Ovary (tissue), 9 donors: ENCODE results near the gene BLVRA. TPM values are rescaled to one million over a fixed set of nuclear protein-coding genes. Genes with fewer than 3 reads are reported as not detected.

ENCODE experiments used
- DNase-seq, 5 donors: peaks; one replicate each; pipeline ENCODE4 v3.0.0-alpha.2; 2019 to 2020
- H3K27ac ChIP-seq, 2 donors: fragments of 200-600 bp; one replicate each; pipeline versions ENCODE4 v1.5.1 to v1.8.0; 2019 to 2022
- H3K27me3 ChIP-seq: fragments of 200-600 bp; one replicate; pipeline ENCODE4 v1.8.0; 2022
- H3K36me3 ChIP-seq: fragments of 200-600 bp; sonication (generic); one replicate; pipeline ENCODE4 v1.5.1; 2019
- H3K4me1 ChIP-seq: one replicate; pipeline ENCODE4 v1.8.1; 2013; ENCODE audit warnings: mild to moderate bottlenecking, moderate library complexity; ENCODE audit not compliant: insufficient read depth
- H3K4me3 ChIP-seq: fragments of 200-600 bp; sonication (generic); one replicate; pipeline ENCODE4 v1.5.1; 2017
- H3K9me3 ChIP-seq, 2 donors: fragments of 200-600 bp in 1 of 2; sonication (generic) in 1 of 2; one replicate each; pipeline versions ENCODE4 v1.5.1 to v1.8.1; 2013 to 2019; ENCODE audit warnings: mild to moderate bottlenecking in 1 of 2, moderate library complexity in 1 of 2
- EP300 ChIP-seq: sonication (generic); formaldehyde crosslinking; IDR thresholded peaks from one replicate; pipeline ENCODE4 v1.6.1; 2017; ENCODE audit warnings: antibody characterized with exemption
- POLR2A ChIP-seq: fragments of 450-650 bp; IDR thresholded peaks from one replicate; pipeline ENCODE4 v1.6.1; 2017; ENCODE audit warnings: antibody characterized with exemption, mild to moderate bottlenecking, moderate library complexity
- WGBS, 3 donors: extraction: QIAGEN DNeasy Blood & Tissue Kit in 1 of 3; methylation state at CpG; one replicate each; pipeline versions ENCODE4 v1.1.5 to v1.1.7; 2013 to 2017; 5-methylcytosine and 5-hydroxymethylcytosine counted together
- intact Hi-C, 4 donors: fragments of 100-400 bp; cut with DNase I; formaldehyde crosslinking; loops; one replicate each; pipeline versions ENCODE4 v1.11.0 to v1.15.1; 2022 to 2023
- polyA plus RNA-seq, 2 donors: library from polyadenylated mRNA; stranded (reverse); fragments of 200-250 nt in 1 of 2; fragments of 350-450 nt in 1 of 2; fragmentation: Illumina TruSeq in 1 of 2; extraction: RNeasy Lipid Tissue Mini Kit (QIAGEN cat#74804) in 1 of 2; gene quantifications; one replicate each; pipeline ENCODE4 v1.2.3, GENCODE V29; 2013 to 2014
- total RNA-seq, 7 donors: library from RNA; depleted of rRNA in 2 of 7; stranded (reverse); fragments of >200 nt in 2 of 7; fragmentation: NEBNext Ultra II Directional in 3 of 7; extraction: Animal tissue kit (Norgen Biotek cat#: 25700) in 3 of 7; gene quantifications; one replicate each; pipeline versions ENCODE4 v1.1.0 to v1.2.4, GENCODE V29; 2016 to 2023
- TF ChIP-seq, protein P1 (sequence below), 3 donors: fragments of 450-650 bp in 2 of 3; fragments of 200-600 bp in 1 of 3; IDR thresholded peaks; one replicate each; pipeline versions ENCODE4 v1.5.1 to v1.8.0; 2016 to 2022; ENCODE audit warnings: antibody characterized with exemption in 3 of 3, mild to moderate bottlenecking in 1 of 3
- donor health status: DM: no; HTN: no; CAD: no; lungs with moderate emphysema.
- donor health status: DM: no; HTN: no; CAD: no.
- donor health status: Bipolar disorder and iron deficiency.
- donor health status: DM: yes; HTN: yes; CAD: no.
- donor health status: DM: no; HTN: no; CAD: no.
- donor health status: DM: yes; HTN: yes; CAD: no.

The BLVRA gene
- total and polyA plus RNA-seq, 9 donors: 47.6 to 75.1 (median 65.2) TPM

DNA sequence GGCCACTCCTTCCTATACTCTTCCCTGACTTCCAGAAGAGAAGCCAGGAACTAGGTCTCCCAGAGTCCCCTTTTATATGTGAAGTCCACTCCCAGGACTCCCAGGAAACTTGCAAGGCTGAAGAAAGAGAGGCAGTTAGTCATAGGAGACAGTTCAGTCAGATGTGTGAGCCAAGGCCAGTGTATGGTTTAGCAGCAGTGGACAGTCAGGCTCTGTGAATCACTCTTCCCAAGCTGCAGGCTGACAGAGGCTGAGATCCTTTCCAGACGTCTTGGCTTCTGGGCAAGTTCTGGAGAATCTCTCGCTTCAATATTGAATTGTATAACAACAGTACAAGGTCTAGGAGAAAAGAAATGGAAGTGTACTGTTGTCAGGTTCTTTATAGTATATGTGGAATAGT is 26.9 kb downstream of the BLVRA start:
- Histone ChIP-seq H3K36me3 (no peaks in the 10 kb centered on the region), H3K27ac (no peak overlapping the region), H3K4me3 (no peak overlapping the region), H3K4me1 (peaks cover 3% of the 10 kb centered on the region), H3K27me3 (no peaks in the 10 kb centered on the region), H3K9me3 (no peaks in the 10 kb centered on the region)
- TF ChIP-seq EP300 (no peak), POLR2A (no peak)
- TF ChIP-seq, protein P1, sequence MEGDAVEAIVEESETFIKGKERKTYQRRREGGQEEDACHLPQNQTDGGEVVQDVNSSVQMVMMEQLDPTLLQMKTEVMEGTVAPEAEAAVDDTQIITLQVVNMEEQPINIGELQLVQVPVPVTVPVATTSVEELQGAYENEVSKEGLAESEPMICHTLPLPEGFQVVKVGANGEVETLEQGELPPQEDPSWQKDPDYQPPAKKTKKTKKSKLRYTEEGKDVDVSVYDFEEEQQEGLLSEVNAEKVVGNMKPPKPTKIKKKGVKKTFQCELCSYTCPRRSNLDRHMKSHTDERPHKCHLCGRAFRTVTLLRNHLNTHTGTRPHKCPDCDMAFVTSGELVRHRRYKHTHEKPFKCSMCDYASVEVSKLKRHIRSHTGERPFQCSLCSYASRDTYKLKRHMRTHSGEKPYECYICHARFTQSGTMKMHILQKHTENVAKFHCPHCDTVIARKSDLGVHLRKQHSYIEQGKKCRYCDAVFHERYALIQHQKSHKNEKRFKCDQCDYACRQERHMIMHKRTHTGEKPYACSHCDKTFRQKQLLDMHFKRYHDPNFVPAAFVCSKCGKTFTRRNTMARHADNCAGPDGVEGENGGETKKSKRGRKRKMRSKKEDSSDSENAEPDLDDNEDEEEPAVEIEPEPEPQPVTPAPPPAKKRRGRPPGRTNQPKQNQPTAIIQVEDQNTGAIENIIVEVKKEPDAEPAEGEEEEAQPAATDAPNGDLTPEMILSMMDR (IDR thresholded peaks at IDR 0.05): no peak
- intact Hi-C loops: no loop called here
- peak; percentile 52 to 74 (median 64) for DNase-seq
- WGBS, 3 donors: 9 to 23% (median 13%) methylated on average over 2 of the region's 2 CpGs

DNA sequence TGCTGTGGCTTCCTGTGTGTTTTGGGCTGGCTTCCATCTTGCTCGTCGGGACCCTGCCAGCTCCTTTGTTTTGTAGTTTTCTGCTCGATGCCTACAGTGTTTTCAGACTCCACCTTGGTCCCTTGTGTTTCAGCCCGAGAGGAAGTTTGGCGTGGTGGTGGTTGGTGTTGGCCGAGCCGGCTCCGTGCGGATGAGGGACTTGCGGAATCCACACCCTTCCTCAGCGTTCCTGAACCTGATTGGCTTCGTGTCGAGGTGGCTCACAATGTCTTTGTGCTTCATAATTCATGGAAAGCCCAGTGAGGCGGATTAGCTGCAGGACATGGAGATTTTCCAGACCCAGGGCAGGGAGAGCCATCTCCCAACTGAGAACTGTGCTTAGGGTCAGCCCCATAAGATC is 29.3 kb downstream of the BLVRA start:
- 90 to 96% (median 91%) methylated on average over 14 of the region's 14 CpGs for WGBS, 3 donors
- H3K36me3 ChIP-seq: no peaks in the 10 kb centered on the region
- no peaks in the 10 kb centered on the region for H3K9me3 ChIP-seq
- peaks cover 3% of the 10 kb centered on the region for H3K4me1 ChIP-seq
- no peak overlapping the region for H3K27ac ChIP-seq
- DNase-seq: no peak
- intact Hi-C loops: no loop called here
- H3K27me3 ChIP-seq: no peaks in the 10 kb centered on the region
- no peak overlapping the region for H3K4me3 ChIP-seq
- TF ChIP-seq EP300 (no peak), POLR2A (no peak)

DNA sequence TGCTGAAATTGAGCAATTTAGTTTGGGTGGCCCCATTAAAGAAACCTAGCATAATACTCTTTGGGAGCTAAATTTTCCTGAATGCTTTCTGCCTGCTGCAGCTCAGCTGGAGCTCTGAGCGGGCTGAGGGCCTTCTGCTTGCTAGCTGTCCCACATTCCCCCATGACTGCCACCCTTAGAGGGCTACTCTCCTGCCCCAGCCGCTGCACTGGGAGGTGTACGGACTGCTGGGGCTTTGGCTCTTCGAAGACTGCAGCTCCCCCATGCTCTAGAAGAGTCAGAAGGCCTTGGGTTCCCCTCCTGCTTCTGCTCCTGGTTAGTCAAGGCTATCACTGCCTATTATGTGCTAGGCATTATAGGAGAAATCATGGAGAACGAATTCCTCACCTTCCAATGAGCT is 31.5 kb downstream of the BLVRA start:
- Histone ChIP-seq H3K9me3 (no peaks in the 10 kb centered on the region), H3K4me1 (peaks cover 3% of the 10 kb centered on the region), H3K27me3 (no peaks in the 10 kb centered on the region), H3K4me3 (no peak overlapping the region), H3K27ac (no peak overlapping the region), H3K36me3 (no peaks in the 10 kb centered on the region)
- intact Hi-C loops: no loop called here
- 89 to 97% (median 97%) methylated on average over 5 of the region's 5 CpGs for WGBS, 3 donors
- DNase-seq: no peak
- TF ChIP-seq, protein P1 (IDR thresholded peaks at IDR 0.05): no peak
- no peak for TF ChIP-seq EP300
- no peak for TF ChIP-seq POLR2A

DNA sequence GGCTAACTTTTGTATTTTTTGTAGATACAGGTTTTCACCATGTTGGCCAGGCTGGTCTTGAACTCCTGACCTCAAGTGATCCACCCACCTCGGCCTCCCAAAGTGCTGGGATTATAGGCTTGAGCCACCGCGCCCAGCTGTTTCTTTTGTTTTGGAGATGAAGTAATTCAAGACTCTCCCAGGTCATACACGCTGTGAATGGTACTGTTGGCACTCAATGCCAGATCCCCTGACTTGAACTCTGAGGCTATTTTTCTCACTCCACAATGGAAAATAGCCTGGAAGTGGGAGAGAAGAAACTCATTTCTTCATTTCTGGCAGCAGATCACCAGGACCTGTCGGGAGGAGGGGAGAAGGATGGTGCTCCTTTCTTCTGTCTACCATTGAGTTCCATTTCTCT is 32.4 kb downstream of the BLVRA start:
- H3K4me1 ChIP-seq: no peaks in the 10 kb centered on the region
- no peak overlapping the region for H3K4me3 ChIP-seq
- H3K27ac ChIP-seq: no peak overlapping the region
- H3K36me3 ChIP-seq: no peaks in the 10 kb centered on the region
- no peaks in the 10 kb centered on the region for H3K9me3 ChIP-seq
- DNase-seq: no peak
- H3K27me3 ChIP-seq: no peaks in the 10 kb centered on the region
- intact Hi-C loops: no loop called here
- no peak for TF ChIP-seq EP300
- TF ChIP-seq POLR2A: no peak
- TF ChIP-seq, protein P1 (IDR thresholded peaks at IDR 0.05): no peak
- 80 to 85% (median 83%) methylated on average over 5 of the region's 5 CpGs for WGBS, 3 donors

DNA sequence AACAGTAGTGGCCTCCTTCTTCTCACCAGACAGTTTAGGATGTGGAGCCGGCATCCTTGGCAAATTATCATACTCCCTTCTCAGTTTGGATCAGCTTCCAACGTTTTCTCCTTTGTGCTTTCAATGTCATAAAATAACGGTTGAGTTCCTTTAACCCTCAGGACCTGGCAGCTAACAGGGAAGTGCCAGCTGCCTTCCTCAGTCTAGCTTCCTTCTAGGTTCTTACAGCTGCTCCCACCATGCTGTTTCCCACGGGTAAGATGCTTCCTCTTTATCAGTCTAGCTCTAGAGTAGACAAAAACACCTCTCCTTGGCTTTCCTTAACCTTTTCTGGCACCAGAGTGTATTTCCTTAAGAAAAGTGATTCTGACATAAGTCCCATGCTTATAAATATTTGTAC is 33.2 kb downstream of the BLVRA start:
- TF ChIP-seq POLR2A: no peak
- TF ChIP-seq EP300: no peak
- TF ChIP-seq, protein P1 (IDR thresholded peaks at IDR 0.05): no peak
- Histone ChIP-seq H3K9me3 (no peaks in the 10 kb centered on the region), H3K4me1 (no peaks in the 10 kb centered on the region), H3K27ac (no peak overlapping the region), H3K36me3 (no peaks in the 10 kb centered on the region), H3K4me3 (no peak overlapping the region), H3K27me3 (no peaks in the 10 kb centered on the region)
- WGBS, 3 donors: 4 to 7% (median 4%) methylated on average over 4 of the region's 4 CpGs
- intact Hi-C loops: no loop called here
- no peak for DNase-seq
